Colonic mucosa (tissue), 4 donors: ENCODE results near the gene CIAO1. TPM values are rescaled to one million over a fixed set of nuclear protein-coding genes. Genes with fewer than 3 reads are reported as not detected.

Experiments used
- DNase-seq: peaks from one replicate; pipeline ENCODE4 v3.0.0-alpha.2; 2020
- H3K27ac ChIP-seq: fragments of 200-600 bp; one replicate; pipeline ENCODE4 v1.8.0; 2021
- H3K27me3 ChIP-seq: fragments of 200-600 bp; one replicate; pipeline ENCODE4 v1.8.0; 2021
- H3K36me3 ChIP-seq: fragments of 200-600 bp; one replicate; pipeline ENCODE4 v1.8.0; 2021
- H3K4me1 ChIP-seq: fragments of 200-600 bp; one replicate; pipeline ENCODE4 v1.8.0; 2021; ENCODE audit warnings: mild to moderate bottlenecking
- H3K4me3 ChIP-seq: fragments of 200-600 bp; one replicate; pipeline ENCODE4 v1.8.0; 2021
- H3K9ac ChIP-seq, 2 donors: one replicate each; pipeline ENCODE4 v1.7.0; 2013; ENCODE audit warnings: control low read depth in 2 of 2, low read depth in 2 of 2, low read length in 2 of 2
- H3K9me3 ChIP-seq: fragments of 200-600 bp; one replicate; pipeline ENCODE4 v1.8.0; 2021
- intact Hi-C: fragments of 100-400 bp; cut with DNase I; formaldehyde crosslinking; loops from one replicate; pipeline ENCODE4 v1.14.1; 2022
- total RNA-seq, 2 donors: library from RNA; stranded (reverse); fragmentation: NEBNext Ultra II Directional in 1 of 2; extraction: Animal tissue kit (Norgen Biotek cat#: 25700) in 1 of 2; gene quantifications; one replicate each; pipeline ENCODE4 v1.2.1, GENCODE V29; 2021
- TF ChIP-seq, protein P1 (sequence below): fragments of 200-600 bp; IDR thresholded peaks from one replicate; pipeline ENCODE4 v1.8.0; 2022; ENCODE audit warnings: antibody characterized with exemption, mild to moderate bottlenecking
- donor health status: healthy.
- donor health status: DM: no; HTN: no; CAD: no.
- donor health status: DM: no; HTN: no; CAD: no.

The CIAO1 gene
- total RNA-seq, 2 donors from 2014 or later = 56.0 to 75.5 TPM

DNA sequence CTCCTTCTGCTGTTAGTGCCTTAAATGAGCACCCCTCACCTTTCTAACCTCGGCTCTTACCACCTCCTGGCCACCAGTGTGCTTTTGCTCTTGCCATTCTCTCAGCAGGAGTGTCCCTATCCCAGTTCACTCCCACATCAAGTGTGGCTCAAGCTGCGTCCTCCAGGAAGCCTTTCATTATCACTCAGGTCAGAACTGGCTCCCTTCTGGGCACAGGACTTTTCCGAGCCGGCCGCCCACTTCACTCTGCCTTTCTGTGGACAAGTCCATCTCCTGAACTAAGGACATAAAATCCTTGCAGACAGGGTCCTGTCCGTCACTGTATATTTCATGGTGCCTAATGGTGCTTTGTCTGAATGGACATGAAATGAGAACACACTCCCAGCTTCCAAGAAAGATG is 15.8 kb upstream of the CIAO1 start:
- H3K27ac ChIP-seq = no peak overlapping the region
- no peak for DNase-seq
- TF ChIP-seq, protein P1, sequence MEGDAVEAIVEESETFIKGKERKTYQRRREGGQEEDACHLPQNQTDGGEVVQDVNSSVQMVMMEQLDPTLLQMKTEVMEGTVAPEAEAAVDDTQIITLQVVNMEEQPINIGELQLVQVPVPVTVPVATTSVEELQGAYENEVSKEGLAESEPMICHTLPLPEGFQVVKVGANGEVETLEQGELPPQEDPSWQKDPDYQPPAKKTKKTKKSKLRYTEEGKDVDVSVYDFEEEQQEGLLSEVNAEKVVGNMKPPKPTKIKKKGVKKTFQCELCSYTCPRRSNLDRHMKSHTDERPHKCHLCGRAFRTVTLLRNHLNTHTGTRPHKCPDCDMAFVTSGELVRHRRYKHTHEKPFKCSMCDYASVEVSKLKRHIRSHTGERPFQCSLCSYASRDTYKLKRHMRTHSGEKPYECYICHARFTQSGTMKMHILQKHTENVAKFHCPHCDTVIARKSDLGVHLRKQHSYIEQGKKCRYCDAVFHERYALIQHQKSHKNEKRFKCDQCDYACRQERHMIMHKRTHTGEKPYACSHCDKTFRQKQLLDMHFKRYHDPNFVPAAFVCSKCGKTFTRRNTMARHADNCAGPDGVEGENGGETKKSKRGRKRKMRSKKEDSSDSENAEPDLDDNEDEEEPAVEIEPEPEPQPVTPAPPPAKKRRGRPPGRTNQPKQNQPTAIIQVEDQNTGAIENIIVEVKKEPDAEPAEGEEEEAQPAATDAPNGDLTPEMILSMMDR = no peak
- intact Hi-C loops = loop anchor here (5.0 kb wide), 1 partner anchor 38 kb away; no protein-coding TSS in a partner anchor
- peaks cover 19% of the 10 kb centered on the region for H3K36me3 ChIP-seq
- no peaks in the 10 kb centered on the region for H3K27me3 ChIP-seq
- H3K4me1 ChIP-seq = no peaks in the 10 kb centered on the region
- no peaks in the 10 kb centered on the region for H3K9me3 ChIP-seq
- no peak overlapping the region for H3K4me3 ChIP-seq
- no peak overlapping the region for H3K9ac ChIP-seq

DNA sequence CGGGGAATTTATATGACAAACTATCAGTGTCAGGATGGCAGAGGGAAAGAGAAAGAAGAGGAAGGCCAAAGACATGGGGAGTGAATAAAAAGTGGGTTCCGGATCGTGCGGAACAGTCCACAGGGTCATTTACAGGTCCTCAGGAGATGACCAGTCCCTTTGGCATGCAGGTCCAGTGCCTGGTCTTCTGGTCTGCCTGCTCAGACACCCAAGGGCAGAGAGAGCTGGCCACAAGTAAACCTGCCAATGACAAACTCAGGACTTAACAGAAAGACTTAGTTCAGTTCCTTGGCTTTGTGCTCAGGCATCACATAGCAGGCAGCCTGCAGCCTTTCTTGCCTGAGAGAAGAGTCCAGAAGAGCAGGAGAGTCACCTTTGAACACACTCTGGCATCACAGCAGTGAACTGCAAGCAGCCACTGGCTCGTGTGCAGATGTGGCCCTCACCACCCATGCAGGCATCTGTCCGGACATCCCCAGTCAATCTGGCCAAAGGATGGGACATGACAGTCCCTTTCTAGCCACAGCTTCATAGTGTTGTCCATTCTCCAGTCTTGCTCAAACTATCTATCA is 14.2 kb upstream of the CIAO1 start:
- Histone ChIP-seq H3K27ac (no peak overlapping the region), H3K36me3 (peaks cover 22% of the 10 kb centered on the region), H3K9me3 (no peaks in the 10 kb centered on the region), H3K4me1 (no peaks in the 10 kb centered on the region), H3K27me3 (no peaks in the 10 kb centered on the region), H3K4me3 (no peak overlapping the region), H3K9ac (no peak overlapping the region)
- TF ChIP-seq, protein P1 = no peak
- DNase-seq = no peak
- intact Hi-C loops = loop anchor here (5.0 kb wide), 1 partner anchor 40 kb away; no protein-coding TSS in a partner anchor

DNA sequence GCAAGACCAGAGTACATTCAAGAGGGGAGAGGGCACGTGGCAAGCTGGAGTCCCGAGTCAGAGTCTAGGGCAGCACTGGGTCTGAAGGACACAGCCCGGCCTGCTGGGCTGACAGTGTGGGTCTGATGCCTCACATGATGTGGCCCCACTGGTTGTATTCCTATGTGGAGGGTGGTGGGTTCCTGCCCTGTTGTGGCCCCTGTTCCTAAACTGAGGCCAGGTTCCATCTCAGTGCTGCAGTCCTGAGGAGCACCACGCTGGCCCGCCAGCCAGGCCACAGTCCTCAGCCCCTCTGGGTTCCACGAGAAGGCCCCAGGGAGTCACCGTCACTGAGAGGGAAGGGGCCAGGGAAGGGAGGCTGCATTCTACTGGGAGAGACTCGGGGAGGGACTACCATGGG is 13.5 kb upstream of the CIAO1 start:
- Histone ChIP-seq H3K27me3 (no peaks in the 10 kb centered on the region), H3K4me1 (no peaks in the 10 kb centered on the region), H3K4me3 (no peak overlapping the region), H3K9ac (no peak overlapping the region), H3K27ac (no peak overlapping the region), H3K9me3 (no peaks in the 10 kb centered on the region), H3K36me3 (peaks cover 22% of the 10 kb centered on the region)
- TF ChIP-seq, protein P1 = no peak
- no peak for DNase-seq
- intact Hi-C loops = loop anchor here (5.0 kb wide), 1 partner anchor 40 kb away; no protein-coding TSS in a partner anchor

DNA sequence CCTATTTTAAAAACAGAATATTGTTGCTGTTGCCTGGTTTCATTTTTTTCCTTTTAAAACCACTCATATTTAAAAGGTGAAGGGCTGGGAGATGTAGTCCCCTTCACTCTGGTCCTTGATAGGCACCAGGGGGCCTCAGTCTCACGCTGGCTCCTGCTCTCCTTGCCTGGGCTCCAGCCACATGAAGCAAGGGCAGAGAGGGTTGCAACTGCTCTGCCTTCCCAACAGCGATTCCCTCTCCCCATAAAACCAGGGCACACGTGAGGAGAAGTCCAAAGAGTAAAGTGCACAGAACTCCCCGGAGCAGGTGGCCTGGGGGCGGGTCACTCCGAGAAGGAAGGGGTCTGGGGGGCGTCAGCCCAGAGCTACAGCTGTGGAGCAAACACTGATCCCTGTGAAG is 13.0 kb upstream of the CIAO1 start:
- Histone ChIP-seq H3K36me3 (peaks cover 22% of the 10 kb centered on the region), H3K27me3 (no peaks in the 10 kb centered on the region), H3K4me1 (no peaks in the 10 kb centered on the region), H3K9ac (no peak overlapping the region), H3K27ac (no peak overlapping the region), H3K9me3 (no peaks in the 10 kb centered on the region), H3K4me3 (no peak overlapping the region)
- intact Hi-C loops = loop anchor here (5.0 kb wide), 1 partner anchor 41 kb away; no protein-coding TSS in a partner anchor
- DNase-seq = no peak
- TF ChIP-seq, protein P1 = no peak

DNA sequence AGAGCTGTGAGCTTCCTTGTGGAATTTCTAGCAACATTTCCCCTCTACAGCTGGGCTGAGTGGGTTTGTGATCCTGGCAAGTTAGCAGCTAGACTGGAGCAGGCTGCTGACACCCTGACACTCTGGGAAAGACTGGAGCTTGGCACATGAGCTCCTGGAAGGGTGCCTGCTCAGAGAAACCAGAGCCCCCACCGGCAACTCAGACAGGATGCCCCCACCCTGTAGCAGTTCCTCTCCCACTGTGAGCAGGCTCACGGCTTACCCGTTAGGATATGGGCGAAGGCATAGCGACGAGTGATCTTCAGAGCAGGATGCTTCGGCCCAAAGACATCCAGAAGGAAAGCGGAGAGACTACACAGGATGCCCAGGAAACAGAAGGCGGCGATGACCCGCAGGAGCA is 11.5 kb upstream of the CIAO1 start:
- Histone ChIP-seq H3K9me3 (no peaks in the 10 kb centered on the region), H3K4me3 (no peak overlapping the region), H3K27ac (no peak overlapping the region), H3K9ac (no peak overlapping the region), H3K36me3 (peaks cover 22% of the 10 kb centered on the region), H3K27me3 (no peaks in the 10 kb centered on the region), H3K4me1 (peaks cover 8% of the 10 kb centered on the region)
- TF ChIP-seq, protein P1 = no peak
- DNase-seq = no peak
- intact Hi-C loops = loop anchor here (5.0 kb wide), 1 partner anchor 42 kb away; no protein-coding TSS in a partner anchor
